NOMO-1 treated with DMSO at 0.1 percent for 48 hours (cell line): ENCODE data around the gene RHBDF1.
"Not testable (repeated sequence)": the region's sequence is repeated elsewhere in the genome, so short reads cannot be mapped to it uniquely, and the experiment has no call there.

Source experiments
- DNase-seq: peaks from one replicate; lab custom pipeline; 2025; ENCODE audit not compliant: unreplicated experiment; lab: John Stamatoyannopoulos, UW

Gene RHBDF1

GRCh38 chr16:38941-39892 is 33.2 kb downstream of the RHBDF1 start:
- peak; percentile 56 for DNase-seq

- DNase-seq, result not testable (repeated sequence)
These were observed 34.2 kb downstream of the RHBDF1 start for GRCh38 chr16:38206-38605.

GRCh38 chr16:37511-37910 is 34.9 kb downstream of the RHBDF1 start:
- peak; percentile 43 for DNase-seq

- no peak for DNase-seq
These were observed 36.0 kb downstream of the RHBDF1 start for GRCh38 chr16:36336-36984.

- no peak for DNase-seq
These were observed 36.6 kb downstream of the RHBDF1 start for GRCh38 chr16:35678-36305.

GRCh38 chr16:35011-35677 is 37.3 kb downstream of the RHBDF1 start:
- peak; percentile 88 for DNase-seq

GRCh38 chr16:34648-34987 is 37.8 kb downstream of the RHBDF1 start:
- no peak for DNase-seq

- DNase-seq, result no peak
These were observed 38.4 kb downstream of the RHBDF1 start for GRCh38 chr16:33877-34647.

GRCh38 chr16:33154-33876 is 39.1 kb downstream of the RHBDF1 start:
- DNase-seq, result not testable (repeated sequence)

- DNase-seq, result not testable (repeated sequence)
These were observed 41.8 kb downstream of the RHBDF1 start for GRCh38 chr16:30627-31026.

- DNase-seq, result not testable (repeated sequence)
These were observed 46.5 kb downstream of the RHBDF1 start for GRCh38 chr16:25926-26348.

- DNase-seq, result not testable (repeated sequence)
These were observed 48.3 kb downstream of the RHBDF1 start for GRCh38 chr16:24151-24550.

GRCh38 chr16:20886-21285 is 51.5 kb downstream of the RHBDF1 start:
- DNase-seq, result not testable (repeated sequence)

GRCh38 chr16:17062-17765 is 55.2 kb downstream of the RHBDF1 start:
- DNase-seq, result not testable (repeated sequence)

GRCh38 chr16:10772-11171 is 61.7 kb downstream of the RHBDF1 start:
- peak; percentile 61 for DNase-seq

GRCh38 chr16:9903-10665 is 62.3 kb downstream of the RHBDF1 start:
- no peak for DNase-seq
